Neural progenitor cell (in vitro differentiated cells): ENCODE measurements around the gene RPUSD2. TPM values are rescaled to one million over a fixed set of nuclear protein-coding genes. Genes with fewer than 3 reads are reported as not detected.

Experiments
- DNase-seq: peaks from one replicate; pipeline ENCODE4 v3.0.0-alpha.2; 2016; ENCODE audit warnings: low spot score
- H2AFZ ChIP-seq: fragments of 200-600 bp; sonication (generic); replicated peaks from 2 replicates; pipeline ENCODE4 v1.6.1; 2016; ENCODE audit warnings: antibody characterized with exemption
- H3F3A ChIP-seq: fragments of 200-600 bp; sonication (generic); 2 replicates; pipeline ENCODE4 v1.6.1; 2016; ENCODE audit warnings: antibody characterized with exemption, low read depth
- H3K27ac ChIP-seq: fragments of 200-600 bp; sonication (generic); 2 replicates; pipeline ENCODE4 v1.5.1; 2016; ENCODE audit warnings: mild to moderate bottlenecking
- H3K27me3 ChIP-seq: fragments of 200-600 bp; sonication (generic); 2 replicates; pipeline ENCODE4 v1.6.1; 2016; ENCODE audit warnings: mild to moderate bottlenecking, moderate library complexity
- H3K36me3 ChIP-seq: fragments of 200-600 bp; sonication (generic); 2 replicates; pipeline ENCODE4 v1.5.1; 2016
- H3K4me1 ChIP-seq: fragments of 200-600 bp; sonication (generic); 2 replicates; pipeline ENCODE4 v1.6.1; 2016; ENCODE audit warnings: mixed run types
- H3K4me2 ChIP-seq: fragments of 200-600 bp; sonication (generic); 2 replicates; pipeline ENCODE4 v1.6.1; 2016
- H3K4me3 ChIP-seq: fragments of 200-600 bp; sonication (generic); 2 replicates; pipeline ENCODE4 v1.5.1; 2016
- H3K79me2 ChIP-seq: fragments of 200-600 bp; sonication (generic); 2 replicates; pipeline ENCODE4 v1.6.1; 2016; ENCODE audit warnings: low read depth
- H3K9ac ChIP-seq: fragments of 200-600 bp; sonication (generic); 2 replicates; pipeline ENCODE4 v1.6.1; 2016
- H3K9me3 ChIP-seq: fragments of 200-600 bp; sonication (generic); 2 replicates; pipeline ENCODE4 v1.5.1; 2016; ENCODE audit warnings: low read depth
- H4K20me1 ChIP-seq: fragments of 200-600 bp; sonication (generic); 2 replicates; pipeline ENCODE4 v1.6.1; 2016; ENCODE audit warnings: low read depth
- H3K27ac Mint-ChIP-seq: 3 replicates; pipeline ENCODE4 v1.8.0; 2021; ENCODE audit warnings: mixed read lengths
- H3K27me3 Mint-ChIP-seq: 2 replicates; pipeline ENCODE4 v1.8.0; 2022; ENCODE audit warnings: low read depth, mild to moderate bottlenecking, inconsistent platforms, moderate library complexity, mixed read lengths; ENCODE audit not compliant: insufficient read depth
- H3K36me3 Mint-ChIP-seq: 3 replicates; pipeline ENCODE4 v1.8.0; 2021; ENCODE audit warnings: mixed read lengths
- H3K4me1 Mint-ChIP-seq: 3 replicates; pipeline ENCODE4 v1.8.0; 2021; ENCODE audit warnings: mixed read lengths
- H3K4me3 Mint-ChIP-seq: 3 replicates; pipeline ENCODE4 v1.8.0; 2021; ENCODE audit warnings: mild to moderate bottlenecking, moderate library complexity, mixed read lengths
- H3K9me3 Mint-ChIP-seq: 3 replicates; pipeline ENCODE4 v1.8.0; 2020; ENCODE audit warnings: mixed read lengths
- CTCF ChIP-seq: fragments of 200-600 bp; sonication (generic); IDR thresholded peaks from 2 replicates; pipeline ENCODE4 v1.5.1; 2017; ENCODE audit warnings: antibody characterized with exemption, mild to moderate bottlenecking
- EZH2 ChIP-seq: fragments of 200-600 bp; sonication (generic); IDR thresholded peaks from 2 replicates; pipeline ENCODE4 v1.6.1; 2017; ENCODE audit warnings: antibody characterized with exemption, mild to moderate bottlenecking, moderate library complexity
- EZH2phosphoT487 ChIP-seq: fragments of 200-600 bp; sonication (generic); IDR thresholded peaks from 2 replicates; pipeline ENCODE4 v1.6.1; 2017; ENCODE audit warnings: antibody characterized with exemption
- total RNA-seq: library from RNA; depleted of rRNA; stranded (reverse); fragments of >200 nt; gene quantifications from 2 replicates; pipeline ENCODE4 v1.2.3, GENCODE V29; 2015; ENCODE audit warnings: low replicate concordance

Gene RPUSD2
- total RNA-seq, 1 donor from 2014 or later = 5.0 TPM

DNA sequence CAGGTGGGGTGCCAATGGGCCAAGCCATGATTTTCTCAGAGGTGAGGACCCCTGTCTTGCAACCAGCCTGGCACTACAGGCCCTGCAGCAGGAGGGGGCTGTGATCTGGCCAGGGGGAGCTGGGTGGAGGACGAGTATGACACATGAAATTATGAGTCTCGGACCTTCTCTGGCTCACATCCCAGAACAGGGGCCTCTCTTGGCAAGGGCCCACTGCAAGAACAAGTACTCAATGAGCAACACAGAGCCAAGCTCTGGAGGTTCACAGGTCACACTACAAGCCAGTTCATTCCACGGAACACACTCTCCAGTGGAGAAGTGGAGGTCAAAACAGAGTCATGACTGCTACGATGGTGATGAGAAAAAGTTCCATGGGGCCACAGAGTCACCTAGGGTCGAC lies 32.6 kb upstream of the RPUSD2 start:
- no peak overlapping the region for H3K4me3 Mint-ChIP-seq
- no peak overlapping the region for H3K27ac Mint-ChIP-seq
- TF ChIP-seq CTCF = no peak
- TF ChIP-seq EZH2phosphoT487 = no peak
- Histone ChIP-seq H3K36me3 (no peaks in the 10 kb centered on the region), H2AFZ (no peak overlapping the region), H3K4me2 (no peak overlapping the region), H3K27ac (no peak overlapping the region), H3F3A (no peaks in the 10 kb centered on the region), H4K20me1 (peaks cover 2% of the 10 kb centered on the region), H3K79me2 (no peaks in the 10 kb centered on the region), H3K4me3 (no peak overlapping the region), H3K4me1 (no peaks in the 10 kb centered on the region), H3K27me3 (no peaks in the 10 kb centered on the region), H3K9me3 (no peaks in the 10 kb centered on the region), H3K9ac (no peak overlapping the region)
- H3K36me3 Mint-ChIP-seq = no peaks in the 10 kb centered on the region
- peaks cover 13% of the 10 kb centered on the region for H3K4me1 Mint-ChIP-seq
- H3K27me3 Mint-ChIP-seq = peaks cover 2% of the 10 kb centered on the region
- DNase-seq = no peak
- H3K9me3 Mint-ChIP-seq = no peaks in the 10 kb centered on the region

GRCh38 chr15:40538976-40539375 lies 30.1 kb upstream of the RPUSD2 start:
- Histone ChIP-seq H3K79me2 (no peaks in the 10 kb centered on the region), H3K4me3 (no peak overlapping the region), H4K20me1 (peaks cover 2% of the 10 kb centered on the region), H3K4me2 (no peak overlapping the region), H3K27me3 (no peaks in the 10 kb centered on the region), H3F3A (no peaks in the 10 kb centered on the region), H3K36me3 (no peaks in the 10 kb centered on the region), H2AFZ (no peak overlapping the region), H3K27ac (no peak overlapping the region), H3K4me1 (no peaks in the 10 kb centered on the region), H3K9me3 (no peaks in the 10 kb centered on the region), H3K9ac (no peak overlapping the region)
- Mint-ChIP-seq H3K4me1 (peaks cover 15% of the 10 kb centered on the region), H3K27ac (peak overlapping the region; percentile 54), H3K36me3 (no peaks in the 10 kb centered on the region), H3K9me3 (no peaks in the 10 kb centered on the region), H3K27me3 (peaks cover 4% of the 10 kb centered on the region), H3K4me3 (peak overlapping the region; percentile 1)
- TF ChIP-seq EZH2 (no peak), EZH2phosphoT487 (no peak), CTCF (no peak)
- DNase-seq = peak; percentile 37

- no peak for DNase-seq
- H3K9me3 Mint-ChIP-seq = no peaks in the 10 kb centered on the region
- no peak overlapping the region for H3K27ac ChIP-seq
- TF ChIP-seq CTCF (no peak), EZH2phosphoT487 (no peak), EZH2 (no peak)
- no peaks in the 10 kb centered on the region for H3K79me2 ChIP-seq
- peaks cover 2% of the 10 kb centered on the region for H4K20me1 ChIP-seq
- no peaks in the 10 kb centered on the region for H3K36me3 Mint-ChIP-seq
- H3K4me1 ChIP-seq = no peaks in the 10 kb centered on the region
- peaks cover 5% of the 10 kb centered on the region for H3K27me3 Mint-ChIP-seq
- no peak overlapping the region for H3K4me2 ChIP-seq
- no peaks in the 10 kb centered on the region for H3K36me3 ChIP-seq
- H3K4me3 ChIP-seq = no peak overlapping the region
- H3K4me1 Mint-ChIP-seq = peaks cover 15% of the 10 kb centered on the region
- no peak overlapping the region for H2AFZ ChIP-seq
- H3K27me3 ChIP-seq = no peaks in the 10 kb centered on the region
- no peaks in the 10 kb centered on the region for H3K9me3 ChIP-seq
- no peak overlapping the region for H3K4me3 Mint-ChIP-seq
- no peak overlapping the region for H3K9ac ChIP-seq
- no peaks in the 10 kb centered on the region for H3F3A ChIP-seq
- no peak overlapping the region for H3K27ac Mint-ChIP-seq
These were observed 26.0 kb upstream of the RPUSD2 start for GRCh38 chr15:40543082-40543481.
